SJSA1 (cell line): ENCODE data around the gene TMED10. TPM values are rescaled to one million over a fixed set of nuclear protein-coding genes. Genes with fewer than 3 reads are reported as not detected.
"Not testable (repeated sequence)": the region's sequence is repeated elsewhere in the genome, so short reads cannot be mapped to it uniquely, and the experiment has no call there.

Experiments
- DNase-seq, 2 experiments: peaks; one replicate each; pipeline ENCODE4 v3.0.0-alpha.2; 2015 to 2020; ENCODE audit warnings: low spot score in 2 of 2, low read depth in 1 of 2
- H3K27ac ChIP-seq: fragments of 250-450 bp; sonication (Bioruptor Pico); 2 replicates; pipeline ENCODE4 v1.5.1; 2020; ENCODE audit warnings: mild to moderate bottlenecking, moderate library complexity
- H3K27me3 ChIP-seq: fragments of 250-450 bp; sonication (Bioruptor Pico); replicated peaks from 2 replicates; pipeline ENCODE4 v1.5.1; 2020; ENCODE audit warnings: mild to moderate bottlenecking, moderate library complexity
- H3K36me3 ChIP-seq: fragments of 250-450 bp; sonication (Bioruptor Pico); 2 replicates; pipeline ENCODE4 v1.5.1; 2020; ENCODE audit warnings: mild to moderate bottlenecking
- H3K4me1 ChIP-seq: fragments of 250-450 bp; sonication (Bioruptor Pico); replicated peaks from 2 replicates; pipeline ENCODE4 v1.6.1; 2021; ENCODE audit warnings: mild to moderate bottlenecking
- H3K4me3 ChIP-seq: fragments of 250-450 bp; sonication (Bioruptor Pico); 2 replicates; pipeline ENCODE4 v1.5.1; 2020; ENCODE audit warnings: mild to moderate bottlenecking
- H3K9me3 ChIP-seq: fragments of 250-450 bp; sonication (Bioruptor Pico); replicated peaks from 2 replicates; pipeline ENCODE4 v1.5.1; 2020; ENCODE audit warnings: mild to moderate bottlenecking
- total RNA-seq: library from RNA; depleted of rRNA; stranded (reverse); fragments of >200 nt; shearing (Covaris generic); gene quantifications from 2 replicates; pipeline ENCODE4 v1.2.3, GENCODE V29; 2014

The TMED10 gene
- total RNA-seq, 1 experiment from 2014 or later, result 203 TPM

DNA sequence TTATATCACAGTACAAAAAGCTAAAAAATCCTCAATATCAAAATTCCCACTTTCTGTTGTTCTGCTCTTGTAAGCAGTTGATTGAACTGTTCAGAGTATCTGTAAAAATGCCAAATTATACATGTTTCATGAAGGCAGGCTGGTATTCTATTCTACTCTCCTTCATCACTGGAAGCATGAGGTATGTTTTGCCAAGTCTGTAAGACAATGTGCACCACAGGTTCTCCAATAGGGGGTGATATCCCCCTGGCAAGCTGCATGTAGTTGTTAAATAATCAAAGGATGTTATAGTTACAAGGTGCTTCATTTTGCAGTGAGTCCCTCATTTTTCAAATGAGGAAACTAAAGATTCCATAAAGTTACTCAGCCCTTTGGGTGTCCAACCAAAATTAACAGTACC lies 34.4 kb downstream of the TMED10 start:
- Histone ChIP-seq H3K36me3 (peaks cover 23% of the 10 kb centered on the region), H3K27me3 (no peaks in the 10 kb centered on the region), H3K4me3 (no peak overlapping the region), H3K4me1 (peaks cover 6% of the 10 kb centered on the region), H3K9me3 (no peaks in the 10 kb centered on the region), H3K27ac (no peak overlapping the region)
- no peak for DNase-seq

DNA sequence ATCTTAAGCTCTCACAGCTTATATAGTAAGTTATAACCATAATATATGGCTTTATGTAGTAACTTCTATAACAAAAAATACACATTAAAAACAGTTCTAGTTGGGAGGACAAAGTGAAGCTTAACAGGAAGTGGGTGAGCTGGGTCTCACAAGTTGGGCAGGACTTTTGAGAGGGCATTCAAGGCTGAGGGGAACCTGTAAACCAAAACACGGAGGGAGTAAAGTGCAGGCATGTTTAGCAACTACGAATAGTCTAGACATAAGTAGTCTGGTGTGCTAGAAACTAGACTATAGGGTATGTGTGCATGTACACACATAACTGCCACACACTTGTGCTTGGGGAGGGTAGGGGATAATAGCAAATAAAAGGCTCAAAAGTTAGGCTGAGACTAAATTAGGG lies 35.4 kb downstream of the TMED10 start:
- Histone ChIP-seq H3K36me3 (peaks cover 23% of the 10 kb centered on the region), H3K4me3 (no peak overlapping the region), H3K4me1 (0 out of 2 replicates have a peak, but pooled peaks cover under 1% of the 10 kb centered on the region), H3K27ac (no peak overlapping the region), H3K27me3 (no peaks in the 10 kb centered on the region), H3K9me3 (no peaks in the 10 kb centered on the region)
- no peak for DNase-seq

DNA sequence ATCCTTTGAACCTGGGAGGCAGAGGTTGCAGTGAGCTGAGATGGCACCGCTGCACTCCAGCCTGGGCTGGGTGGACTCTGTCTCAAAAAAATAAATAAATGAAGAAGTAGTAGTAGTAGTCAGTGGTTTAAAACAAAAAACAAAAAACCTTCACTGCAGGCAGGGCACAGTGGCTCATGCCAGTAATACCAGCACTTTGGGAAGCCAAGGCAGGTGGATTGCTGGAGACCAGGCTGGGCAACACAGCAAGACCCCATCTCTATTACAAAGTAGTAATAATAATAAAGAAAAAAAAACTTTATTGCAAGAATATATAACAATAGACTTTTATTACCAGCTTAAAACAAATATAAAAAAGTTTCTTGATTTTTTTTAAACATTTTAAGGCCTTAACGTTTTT lies 35.8 kb downstream of the TMED10 start:
- Histone ChIP-seq H3K4me1 (no peaks in the 10 kb centered on the region), H3K4me3 (no peak overlapping the region), H3K36me3 (peaks cover 24% of the 10 kb centered on the region), H3K27me3 (no peaks in the 10 kb centered on the region), H3K9me3 (no peaks in the 10 kb centered on the region), H3K27ac (no peak overlapping the region)
- DNase-seq, result no peak

DNA sequence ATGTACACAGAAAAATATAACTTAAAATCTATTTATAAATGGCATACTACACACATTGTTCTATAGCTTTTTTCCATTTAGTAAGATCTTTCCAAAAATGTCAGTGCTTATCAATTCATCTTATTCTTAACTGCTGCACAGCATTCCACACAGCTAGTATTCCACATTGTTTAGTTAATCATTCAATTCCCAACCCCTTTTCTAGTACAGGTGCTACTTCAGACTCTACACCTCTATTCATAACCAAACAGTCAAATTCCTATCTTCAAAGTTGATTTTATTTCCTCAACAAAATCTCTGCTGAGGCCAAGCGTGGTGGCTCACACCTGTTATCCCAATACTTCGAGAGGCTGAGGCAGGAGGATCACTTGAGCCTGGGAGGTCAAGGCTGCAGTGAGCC lies 37.2 kb downstream of the TMED10 start:
- H3K27ac ChIP-seq, result no peak overlapping the region
- H3K27me3 ChIP-seq, result no peaks in the 10 kb centered on the region
- H3K4me1 ChIP-seq, result no peaks in the 10 kb centered on the region
- H3K36me3 ChIP-seq, result peaks cover 20% of the 10 kb centered on the region
- H3K4me3 ChIP-seq, result no peak overlapping the region
- no peak for DNase-seq
- H3K9me3 ChIP-seq, result no peaks in the 10 kb centered on the region

DNA sequence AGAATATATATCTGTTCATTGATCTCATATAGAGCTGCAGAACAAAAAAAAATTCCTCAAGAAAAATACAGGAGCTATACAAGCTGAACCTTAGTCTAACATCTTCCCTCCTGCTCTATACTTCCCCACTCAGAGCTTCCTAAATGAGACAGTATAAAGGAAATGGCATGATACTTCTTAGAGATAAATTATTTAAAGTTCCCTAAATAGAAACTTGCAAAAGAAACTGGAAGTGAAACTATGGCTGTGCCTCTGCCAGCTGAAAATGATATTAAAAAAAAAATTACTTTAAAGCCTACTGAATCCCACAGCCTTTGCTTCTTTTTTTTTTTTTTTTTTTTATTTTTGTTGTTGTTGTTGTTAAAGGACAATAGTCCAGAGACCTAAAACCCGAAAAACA lies 37.9 kb downstream of the TMED10 start:
- no peak for DNase-seq
- H3K36me3 ChIP-seq, result peaks cover 27% of the 10 kb centered on the region
- no peaks in the 10 kb centered on the region for H3K4me1 ChIP-seq
- no peaks in the 10 kb centered on the region for H3K9me3 ChIP-seq
- H3K27ac ChIP-seq, result no peak overlapping the region
- H3K27me3 ChIP-seq, result no peaks in the 10 kb centered on the region
- no peak overlapping the region for H3K4me3 ChIP-seq

DNA sequence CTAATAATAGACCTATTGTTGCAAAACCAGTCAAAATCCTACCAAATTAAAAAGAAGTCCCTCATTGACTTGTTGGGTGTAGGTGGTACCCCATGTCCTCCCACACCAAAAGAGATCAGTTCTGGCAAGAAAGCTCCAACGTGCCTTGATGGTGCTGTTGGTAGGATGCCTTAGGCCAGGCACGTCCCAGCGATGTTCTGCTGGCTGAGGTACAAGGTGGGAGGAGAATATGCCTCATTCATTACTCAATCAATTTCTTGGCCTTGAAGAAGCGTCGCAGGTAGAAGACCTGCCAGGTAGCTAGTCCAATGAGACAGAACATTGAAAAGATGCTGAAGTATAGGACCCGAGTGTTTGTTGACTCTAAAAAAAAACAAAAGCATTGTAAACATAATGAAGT lies 41.8 kb downstream of the TMED10 start:
- H3K27ac ChIP-seq, result no peak overlapping the region
- no peaks in the 10 kb centered on the region for H3K4me1 ChIP-seq
- H3K4me3 ChIP-seq, result no peak overlapping the region
- no peak for DNase-seq
- no peaks in the 10 kb centered on the region for H3K27me3 ChIP-seq
- no peaks in the 10 kb centered on the region for H3K9me3 ChIP-seq
- peaks cover 24% of the 10 kb centered on the region for H3K36me3 ChIP-seq

DNA sequence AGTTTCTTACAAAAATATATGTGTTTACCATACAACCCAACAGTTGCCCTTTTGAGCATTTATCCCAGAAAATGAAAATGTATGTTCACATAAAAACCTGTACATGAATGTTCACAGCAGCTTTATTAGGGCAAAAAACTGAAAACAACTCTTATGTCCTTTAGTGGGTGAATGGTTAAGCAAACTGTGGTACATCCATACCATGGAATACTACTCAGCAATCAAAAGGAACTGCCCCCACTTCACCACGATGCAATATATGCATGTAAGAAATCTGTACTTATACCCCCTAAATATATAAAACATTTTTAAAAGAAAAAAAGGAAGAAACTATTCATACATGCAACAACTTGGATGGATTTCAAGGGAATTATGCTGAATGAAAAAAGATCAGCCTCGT lies 42.8 kb downstream of the TMED10 start:
- Histone ChIP-seq H3K27me3 (no peaks in the 10 kb centered on the region), H3K27ac (no peak overlapping the region), H3K9me3 (no peaks in the 10 kb centered on the region), H3K4me3 (no peak overlapping the region), H3K4me1 (no peaks in the 10 kb centered on the region), H3K36me3 (peaks cover 22% of the 10 kb centered on the region)
- DNase-seq, result no peak

DNA sequence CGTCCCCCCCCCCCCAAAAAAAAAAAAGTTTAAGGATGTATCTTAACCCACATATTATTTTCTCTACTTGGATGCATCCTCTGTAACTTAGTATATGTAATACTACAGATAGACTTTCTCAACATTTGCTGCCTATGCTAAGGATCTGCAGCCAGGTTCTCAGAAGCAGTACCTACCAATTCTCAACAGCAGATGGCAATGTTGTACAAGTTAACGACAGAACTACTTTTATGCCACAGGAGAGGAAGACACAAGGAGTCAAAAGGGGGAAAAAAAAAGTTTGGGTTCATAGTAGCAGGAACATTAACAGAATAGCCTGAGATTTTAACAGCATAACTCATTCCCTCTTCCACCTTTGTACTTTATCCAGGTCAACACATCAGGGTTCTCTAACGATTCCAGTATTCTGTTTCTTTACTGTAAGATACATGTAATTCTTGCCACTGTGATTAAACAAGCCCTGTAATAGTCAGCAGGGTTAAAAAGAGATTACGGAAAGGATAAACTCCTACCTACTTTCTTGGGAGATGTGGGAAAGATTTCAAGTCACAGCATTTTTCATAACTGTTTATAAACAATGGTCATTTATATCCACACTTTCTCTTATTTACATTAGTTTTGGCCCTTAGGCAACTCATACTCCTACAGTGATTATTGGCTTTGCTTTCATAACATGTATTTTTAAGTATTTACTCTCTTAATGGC lies 43.9 kb downstream of the TMED10 start:
- H3K4me3 ChIP-seq, result no peak overlapping the region
- DNase-seq, result peak in 1 of 2 experiments; percentile 73
- peaks cover 3% of the 10 kb centered on the region; the same call in 1 of the 2 replicates for H3K4me1 ChIP-seq
- H3K27me3 ChIP-seq, result no peaks in the 10 kb centered on the region
- no peaks in the 10 kb centered on the region for H3K9me3 ChIP-seq
- no peak overlapping the region for H3K27ac ChIP-seq
- peaks cover 28% of the 10 kb centered on the region for H3K36me3 ChIP-seq

DNA sequence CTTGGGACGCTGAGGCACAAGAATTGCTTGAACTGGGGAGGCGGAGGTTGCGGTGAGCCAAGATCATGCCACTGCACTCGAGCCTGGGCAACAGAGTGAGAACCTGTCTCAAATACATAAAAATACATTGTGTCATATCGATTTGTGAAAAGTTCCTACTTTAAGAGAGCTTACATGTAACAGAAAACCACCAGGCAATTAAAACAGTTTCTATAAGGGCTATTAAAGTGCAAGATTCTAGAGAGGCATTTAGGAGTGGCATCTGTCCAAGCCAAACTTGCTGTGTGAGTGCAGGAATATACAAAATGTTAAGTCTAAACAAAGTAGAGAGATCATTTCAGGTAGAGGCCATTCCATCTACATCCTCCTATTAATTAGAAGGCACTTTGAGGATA lies 47.8 kb downstream of the TMED10 start:
- Histone ChIP-seq H3K27me3 (no peaks in the 10 kb centered on the region), H3K27ac (no peak overlapping the region), H3K4me3 (no peak overlapping the region), H3K36me3 (peaks cover 21% of the 10 kb centered on the region; the same call in 1 of the 2 replicates), H3K9me3 (no peaks in the 10 kb centered on the region), H3K4me1 (peaks cover 18% of the 10 kb centered on the region)
- no peak for DNase-seq

DNA sequence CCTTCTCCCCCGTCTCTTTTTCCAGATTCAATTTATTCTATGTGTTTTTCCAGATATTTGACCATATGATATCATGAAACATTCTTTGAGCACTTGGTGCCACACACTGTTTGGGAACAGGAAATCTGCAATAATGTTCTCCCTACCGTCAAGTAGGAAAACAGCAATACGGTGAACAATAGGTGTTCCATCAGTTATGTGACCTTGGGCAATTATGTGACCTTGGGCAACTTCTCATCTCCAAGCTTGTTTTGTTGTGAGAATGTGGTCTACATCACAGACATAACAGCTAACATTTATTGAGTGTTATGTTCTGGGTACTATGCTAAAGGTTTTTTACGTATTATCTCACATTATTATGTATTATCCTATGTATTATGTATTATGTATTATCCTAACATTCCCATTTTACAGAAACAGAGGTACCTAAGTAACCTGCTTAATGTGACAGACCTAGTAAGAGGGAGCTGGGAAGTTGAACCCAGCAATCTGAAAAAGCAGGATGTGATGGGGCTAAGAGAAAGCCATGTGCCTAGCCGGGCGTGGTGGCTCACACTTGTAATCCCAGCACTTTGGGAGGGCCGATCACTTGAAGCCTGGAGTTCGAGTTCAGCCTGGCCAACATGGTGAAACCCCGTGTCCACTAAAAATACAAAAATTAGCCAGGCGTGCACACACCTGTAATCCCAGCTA lies 48.4 kb downstream of the TMED10 start:
- no peak overlapping the region for H3K4me3 ChIP-seq
- peaks cover 15% of the 10 kb centered on the region; the same call in 1 of the 2 replicates for H3K36me3 ChIP-seq
- H3K27me3 ChIP-seq, result no peaks in the 10 kb centered on the region
- peaks cover 18% of the 10 kb centered on the region for H3K4me1 ChIP-seq
- DNase-seq, result no peak
- no peaks in the 10 kb centered on the region for H3K9me3 ChIP-seq
- no peak overlapping the region for H3K27ac ChIP-seq

DNA sequence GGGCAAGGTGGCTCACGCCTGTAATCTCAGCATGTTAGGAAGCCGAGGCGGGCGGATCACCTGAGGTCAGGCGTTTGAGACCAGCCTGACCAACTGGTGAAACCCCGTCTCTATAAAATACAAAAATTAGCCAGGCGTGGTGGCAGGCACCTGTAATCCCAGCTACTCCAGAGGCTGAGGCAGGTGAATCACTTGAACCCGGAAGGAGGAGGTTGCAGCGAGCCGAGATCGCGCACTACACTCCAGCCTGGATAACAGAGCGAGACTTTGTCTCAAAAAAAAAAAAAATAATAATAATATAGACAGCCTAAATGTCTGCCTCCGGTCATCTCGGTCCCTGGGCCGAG lies 49.0 kb downstream of the TMED10 start:
- peaks cover 18% of the 10 kb centered on the region for H3K4me1 ChIP-seq
- peak overlapping the region; percentile 89 for H3K4me3 ChIP-seq
- H3K27ac ChIP-seq, result peak overlapping the region; percentile 85
- not testable (repeated sequence) for DNase-seq, H3K9me3 ChIP-seq, H3K27me3 ChIP-seq
- peaks cover 14% of the 10 kb centered on the region; the same call in 1 of the 2 replicates for H3K36me3 ChIP-seq

DNA sequence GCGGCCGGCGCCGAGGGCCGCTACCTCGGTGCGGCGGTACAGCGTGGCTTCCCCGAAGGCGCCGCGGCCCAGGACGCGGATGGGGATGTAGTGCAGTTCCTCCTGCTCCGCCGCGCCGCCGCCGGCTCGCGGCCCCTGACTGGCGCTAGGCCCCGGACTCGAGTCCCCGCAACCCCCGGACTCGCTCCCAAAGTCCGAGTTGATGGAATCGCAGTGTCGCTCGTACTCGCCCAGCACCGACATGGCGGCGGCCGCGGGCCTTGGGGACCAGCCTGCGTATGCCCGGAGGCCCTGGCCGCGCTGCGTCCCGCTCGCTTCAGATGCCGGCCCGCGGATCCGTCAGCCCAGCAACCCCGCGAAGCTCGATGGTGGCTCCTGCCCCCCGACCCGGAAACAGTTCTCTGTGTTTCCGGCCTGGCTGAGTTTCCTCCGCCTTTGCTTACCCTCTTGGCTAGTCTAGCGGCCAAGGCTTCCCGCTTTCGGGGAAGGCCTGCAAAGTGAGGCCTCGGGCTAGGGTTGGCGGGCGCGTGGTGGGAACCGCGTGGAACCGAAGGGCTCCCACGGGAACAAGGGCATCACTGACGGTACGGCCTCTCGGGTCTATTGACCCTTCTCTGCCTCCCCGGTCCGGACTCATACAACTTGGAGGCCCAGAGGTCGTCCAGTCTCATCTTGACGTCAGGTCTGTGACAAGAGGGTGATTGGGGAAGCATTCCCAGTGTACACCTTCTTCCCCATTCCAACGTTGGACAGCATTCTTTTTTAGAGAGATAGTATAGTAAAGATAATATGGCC lies 49.5 kb downstream of the TMED10 start, which contains the start of gene NEK9:
NEK9 (minus strand) TSS at position 370 of the 795 bp plus-strand sequence; CDS start at position 243, 127 bp downstream.
- Histone ChIP-seq H3K9me3 (no peaks in the 10 kb centered on the region), H3K27me3 (no peaks in the 10 kb centered on the region), H3K4me3 (peak within 1 kb of the TSS; percentile 89), H3K27ac (peak within 1 kb of the TSS; percentile 85), H3K4me1 (peaks cover 18% of the 10 kb centered on the region), H3K36me3 (peaks cover 14% of the 10 kb centered on the region; the same call in 1 of the 2 replicates)
- DNase-seq, result peak; percentile 85 to 88

DNA sequence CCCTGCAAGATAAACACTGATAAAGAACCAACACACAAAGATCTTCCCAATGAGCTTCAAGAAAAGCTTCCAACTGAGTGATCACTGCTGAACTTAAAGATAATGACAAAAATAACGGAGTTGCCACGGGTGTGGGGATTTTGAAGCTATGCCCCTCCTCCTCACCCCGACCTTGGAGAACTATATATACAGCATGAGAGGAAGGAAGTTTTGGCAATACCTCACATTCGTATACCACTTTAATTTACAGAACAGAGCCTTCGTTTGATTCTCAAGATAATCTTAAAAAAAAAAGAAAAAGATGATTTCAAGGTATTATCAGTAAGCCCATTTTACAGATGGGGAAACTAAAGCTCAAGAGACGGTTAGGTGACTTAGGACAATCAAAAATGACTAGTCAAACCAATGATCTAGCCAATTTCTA lies 50.3 kb downstream of the TMED10 start:
- H3K27me3 ChIP-seq, result no peaks in the 10 kb centered on the region
- peaks cover 14% of the 10 kb centered on the region; the same call in 1 of the 2 replicates for H3K36me3 ChIP-seq
- H3K4me1 ChIP-seq, result peaks cover 18% of the 10 kb centered on the region
- peak in 1 of 2 experiments; percentile 12 for DNase-seq
- peak overlapping the region; percentile 85 for H3K27ac ChIP-seq
- H3K9me3 ChIP-seq, result no peaks in the 10 kb centered on the region
- peak overlapping the region; percentile 89 for H3K4me3 ChIP-seq
